Left lung (tissue), 10 donors: ENCODE measurements around the gene DHCR7. TPM values are rescaled to one million over a fixed set of nuclear protein-coding genes. Genes with fewer than 3 reads are reported as not detected.

ENCODE experiments used
- ATAC-seq: fragments of 200-7000 bp; cut with Tn5 transposase; one replicate; pipeline ENCODE4 v1.9.1; 2020; ENCODE audit warnings: moderate library complexity
- DNase-seq, 4 donors: peaks; one replicate each; pipeline ENCODE4 v3.0.0-alpha.2; 2013 to 2020
- H3K27ac ChIP-seq, 2 donors: fragments of 200-600 bp; sonication (generic) in 1 of 2; one replicate each; pipeline versions ENCODE4 v1.5.0 to v1.8.0; 2020 to 2021
- H3K27me3 ChIP-seq, 2 donors: fragments of 200-600 bp; sonication (generic) in 1 of 2; one replicate each; pipeline versions ENCODE4 v1.5.0 to v1.8.0; 2020 to 2021
- H3K36me3 ChIP-seq, 2 donors: fragments of 200-600 bp; sonication (generic) in 1 of 2; one replicate each; pipeline versions ENCODE4 v1.5.0 to v1.8.0; 2020 to 2021
- H3K4me1 ChIP-seq, 2 donors: fragments of 200-600 bp; one replicate each; pipeline ENCODE4 v1.8.0; 2021
- H3K4me3 ChIP-seq, 2 donors: fragments of 200-600 bp; sonication (generic) in 1 of 2; one replicate each; pipeline versions ENCODE4 v1.5.0 to v1.8.0; 2020 to 2021; ENCODE audit warnings: mild to moderate bottlenecking in 1 of 2
- H3K9me3 ChIP-seq, 2 donors: fragments of 200-600 bp; sonication (generic) in 1 of 2; one replicate each; pipeline versions ENCODE4 v1.5.0 to v1.8.0; 2020 to 2021
- intact Hi-C, 2 donors: fragments of 100-400 bp; cut with DNase I; formaldehyde crosslinking; loops; one replicate each; pipeline versions ENCODE4 v1.11.2 to v1.14.2; 2022
- polyA plus RNA-seq, 6 donors: library from polyadenylated mRNA; unstranded; fragments of 120-200 nt; gene quantifications; one replicate each; pipeline ENCODE4 v1.2.1, GENCODE V29; 2013; ENCODE audit not compliant: insufficient read length in 6 of 6
- total RNA-seq, 2 donors: library from RNA; stranded (reverse); fragmentation: NEBNext Ultra II Directional; extraction: Animal tissue kit (Norgen Biotek cat#: 25700); gene quantifications; one replicate each; pipeline ENCODE4 v1.2.1, GENCODE V29; 2021
- TF ChIP-seq, protein P1 (sequence below), 2 donors: fragments of 200-600 bp; sonication (generic) in 1 of 2; IDR thresholded peaks; one replicate each; pipeline versions ENCODE4 v1.5.0 to v1.8.0; 2021; ENCODE audit warnings: antibody characterized with exemption in 2 of 2
- donor health status: DM: no; HTN: yes; CAD: no.
- donor health status: DM: no; HTN: no; CAD: no.

Gene DHCR7
- total and polyA plus RNA-seq, 8 donors: 14.6 to 200 (median 32.6) TPM

DNA sequence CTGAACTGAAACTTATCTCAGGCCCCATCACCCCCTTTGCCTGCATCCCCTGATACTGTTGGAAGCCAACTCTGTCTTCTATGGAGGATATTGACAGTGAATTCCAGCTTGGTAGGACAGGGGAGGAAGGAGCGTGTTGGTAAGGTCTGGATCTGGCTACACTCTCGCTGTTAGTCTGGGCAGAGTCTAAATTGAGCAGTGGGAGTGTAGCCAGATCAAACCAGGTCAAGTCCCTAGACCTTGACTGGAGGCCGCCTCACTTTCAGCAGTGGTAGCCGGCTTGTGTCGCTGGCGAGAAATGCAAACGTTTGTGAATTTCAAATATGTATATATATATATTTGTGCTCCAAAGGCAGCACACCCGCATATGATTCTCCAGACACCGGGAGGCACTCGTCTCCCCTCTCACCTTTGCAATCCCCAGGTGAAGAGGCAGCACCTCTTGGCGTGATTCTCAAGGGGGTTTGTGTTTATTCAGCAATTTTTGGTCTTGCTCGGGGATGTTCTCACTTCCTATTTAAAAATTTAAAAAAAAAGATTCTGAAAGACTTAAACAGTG lies 26.7 kb downstream of the DHCR7 start:
- no peak overlapping the region for H3K4me3 ChIP-seq
- TF ChIP-seq, protein P1, sequence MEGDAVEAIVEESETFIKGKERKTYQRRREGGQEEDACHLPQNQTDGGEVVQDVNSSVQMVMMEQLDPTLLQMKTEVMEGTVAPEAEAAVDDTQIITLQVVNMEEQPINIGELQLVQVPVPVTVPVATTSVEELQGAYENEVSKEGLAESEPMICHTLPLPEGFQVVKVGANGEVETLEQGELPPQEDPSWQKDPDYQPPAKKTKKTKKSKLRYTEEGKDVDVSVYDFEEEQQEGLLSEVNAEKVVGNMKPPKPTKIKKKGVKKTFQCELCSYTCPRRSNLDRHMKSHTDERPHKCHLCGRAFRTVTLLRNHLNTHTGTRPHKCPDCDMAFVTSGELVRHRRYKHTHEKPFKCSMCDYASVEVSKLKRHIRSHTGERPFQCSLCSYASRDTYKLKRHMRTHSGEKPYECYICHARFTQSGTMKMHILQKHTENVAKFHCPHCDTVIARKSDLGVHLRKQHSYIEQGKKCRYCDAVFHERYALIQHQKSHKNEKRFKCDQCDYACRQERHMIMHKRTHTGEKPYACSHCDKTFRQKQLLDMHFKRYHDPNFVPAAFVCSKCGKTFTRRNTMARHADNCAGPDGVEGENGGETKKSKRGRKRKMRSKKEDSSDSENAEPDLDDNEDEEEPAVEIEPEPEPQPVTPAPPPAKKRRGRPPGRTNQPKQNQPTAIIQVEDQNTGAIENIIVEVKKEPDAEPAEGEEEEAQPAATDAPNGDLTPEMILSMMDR (IDR thresholded peaks at IDR 0.05): no peak
- H3K27me3 ChIP-seq: no peaks in the 10 kb centered on the region
- no peaks in the 10 kb centered on the region for H3K4me1 ChIP-seq
- no peak overlapping the region for H3K27ac ChIP-seq
- H3K9me3 ChIP-seq: no peaks in the 10 kb centered on the region
- DNase-seq (no peak), ATAC-seq (no peak)
- no peaks in the 10 kb centered on the region for H3K36me3 ChIP-seq
- intact Hi-C loops: no loop called here

DNA sequence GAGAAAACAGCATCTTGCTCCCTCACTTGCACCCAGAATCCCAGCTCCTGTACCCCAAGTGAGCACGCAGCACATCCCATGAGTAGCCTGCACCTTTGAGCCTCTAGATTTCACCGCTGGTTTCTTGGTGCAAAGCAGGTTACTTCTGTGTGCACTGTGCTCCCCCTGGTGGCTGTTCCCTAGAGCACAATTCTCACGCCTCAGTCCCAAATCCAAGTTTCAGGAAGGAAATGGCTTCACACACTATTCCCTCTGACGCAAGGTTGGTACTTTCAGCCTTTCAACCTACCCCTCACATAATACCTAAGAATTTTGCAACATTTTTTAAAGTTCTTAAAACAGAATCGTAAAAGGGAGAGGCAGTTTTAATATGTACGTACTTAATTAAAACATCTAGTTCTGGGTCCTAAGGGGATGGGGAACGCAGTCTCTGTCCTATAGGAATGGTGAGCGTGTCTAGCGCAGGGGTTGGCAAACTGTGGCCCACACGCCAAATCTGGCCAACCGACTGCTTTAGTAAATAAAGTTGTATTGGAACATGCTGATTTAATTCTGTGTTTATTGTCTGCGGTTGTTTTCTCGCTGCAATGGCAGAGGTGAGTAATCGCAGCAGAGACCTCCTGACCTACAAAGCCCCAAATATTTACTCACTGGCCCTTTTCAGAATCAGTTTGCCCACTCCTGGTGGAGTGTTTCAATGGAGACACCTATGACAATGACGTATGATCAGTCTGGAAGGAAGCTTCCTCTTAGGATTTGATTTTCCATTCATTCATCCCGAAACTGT lies 27.5 kb downstream of the DHCR7 start:
- Histone ChIP-seq H3K27me3 (no peaks in the 10 kb centered on the region), H3K4me1 (no peaks in the 10 kb centered on the region), H3K36me3 (no peaks in the 10 kb centered on the region), H3K4me3 (no peak overlapping the region), H3K9me3 (no peaks in the 10 kb centered on the region), H3K27ac (no peak overlapping the region)
- TF ChIP-seq, protein P1 (IDR thresholded peaks at IDR 0.05): peak; percentile 49 to 61
- DNase-seq (peak in 1 of 4 donors; percentile 39), ATAC-seq (peak; percentile 92)
- intact Hi-C loops: no loop called here

DNA sequence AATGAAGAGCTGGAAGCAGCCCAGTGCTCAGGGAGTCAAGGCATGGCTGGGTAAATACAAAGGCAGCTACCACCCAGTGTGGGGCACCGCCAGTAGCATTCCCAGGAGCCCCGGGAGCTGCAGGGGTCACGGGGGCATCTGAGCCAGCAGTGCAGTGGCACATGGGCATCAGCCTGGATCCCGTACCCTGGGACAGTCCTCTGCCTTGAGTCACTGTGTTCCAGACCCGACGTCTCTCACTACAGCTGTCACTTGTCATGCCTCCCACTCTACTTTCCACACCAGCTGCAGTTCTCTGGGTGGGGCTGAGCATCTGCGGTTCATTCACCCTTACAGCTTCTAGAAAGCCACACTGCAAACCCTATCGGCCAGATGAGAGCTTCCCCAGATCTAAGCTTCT lies 29.6 kb downstream of the DHCR7 start:
- H3K27me3 ChIP-seq: peaks cover 0 to 2% of the 10 kb centered on the region in 2 donors
- TF ChIP-seq, protein P1 (IDR thresholded peaks at IDR 0.05): no peak
- no peaks in the 10 kb centered on the region for H3K4me1 ChIP-seq
- no peak overlapping the region for H3K27ac ChIP-seq
- H3K36me3 ChIP-seq: no peaks in the 10 kb centered on the region
- intact Hi-C loops: no loop called here
- H3K4me3 ChIP-seq: no peak overlapping the region
- H3K9me3 ChIP-seq: no peaks in the 10 kb centered on the region
- ATAC-seq: no peak
- DNase-seq: no peak

DNA sequence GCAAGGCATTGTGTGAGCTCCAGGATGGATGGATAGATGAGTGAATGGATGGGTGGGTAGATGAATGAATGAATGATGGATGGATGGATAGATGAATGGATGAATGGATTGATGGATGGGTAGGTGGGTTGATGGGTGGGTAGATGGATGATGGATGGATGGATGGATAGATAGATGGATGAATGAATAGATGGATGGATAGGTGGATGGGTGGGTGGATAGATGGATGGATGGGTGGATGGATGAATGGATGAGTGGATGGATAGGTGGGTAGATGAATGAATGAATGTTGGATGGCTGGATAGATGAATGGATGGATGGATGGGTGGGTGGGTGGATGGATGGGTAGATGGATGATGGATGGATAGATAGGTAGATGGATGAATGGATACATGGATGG lies 33.5 kb downstream of the DHCR7 start:
- no peaks in the 10 kb centered on the region for H3K9me3 ChIP-seq
- no peaks in the 10 kb centered on the region for H3K36me3 ChIP-seq
- ATAC-seq: no peak
- H3K4me3 ChIP-seq: no peak overlapping the region
- no peaks in the 10 kb centered on the region for H3K4me1 ChIP-seq
- TF ChIP-seq, protein P1 (IDR thresholded peaks at IDR 0.05): no peak
- intact Hi-C loops: no loop called here
- peaks cover 0 to 15% of the 10 kb centered on the region in 2 donors for H3K27me3 ChIP-seq
- no peak overlapping the region for H3K27ac ChIP-seq
- no peak for DNase-seq

DNA sequence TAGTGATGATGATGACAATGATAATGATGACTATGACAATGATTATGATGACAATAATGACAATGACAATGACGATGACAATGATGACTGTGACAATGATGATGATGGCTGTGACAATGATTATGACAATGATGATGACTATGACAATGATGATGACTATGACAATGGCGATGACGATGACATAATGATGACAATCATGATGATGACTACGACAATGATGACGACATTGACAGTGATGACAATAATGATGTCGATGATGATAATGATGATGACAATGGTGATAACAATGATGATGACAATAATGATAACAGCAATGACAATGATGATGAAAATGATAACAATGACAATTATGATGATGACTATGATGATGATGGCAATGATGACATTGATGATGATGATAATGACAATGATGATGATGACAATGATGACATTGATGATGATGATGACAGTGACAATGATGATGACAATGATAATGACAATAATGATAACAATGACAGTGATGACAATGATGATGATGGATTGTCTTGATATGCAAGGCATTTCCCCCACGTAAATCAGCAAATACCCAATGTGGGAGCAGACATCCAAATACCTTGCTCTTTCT lies 37.7 kb downstream of the DHCR7 start:
- peaks cover 0 to 15% of the 10 kb centered on the region in 2 donors for H3K27me3 ChIP-seq
- ATAC-seq: no peak
- H3K36me3 ChIP-seq: no peaks in the 10 kb centered on the region
- no peak overlapping the region for H3K27ac ChIP-seq
- H3K4me1 ChIP-seq: no peaks in the 10 kb centered on the region
- intact Hi-C loops: no loop called here
- TF ChIP-seq, protein P1 (IDR thresholded peaks at IDR 0.05): no peak
- no peak overlapping the region for H3K4me3 ChIP-seq
- no peak for DNase-seq
- H3K9me3 ChIP-seq: no peaks in the 10 kb centered on the region
